Measurements from ENCODE around the gene ZNF785.
"Not testable (repeated sequence)": the region's sequence is repeated elsewhere in the genome, so short reads cannot be mapped to it uniquely, and the experiment has no call there.

The ZNF785 gene

DNA sequence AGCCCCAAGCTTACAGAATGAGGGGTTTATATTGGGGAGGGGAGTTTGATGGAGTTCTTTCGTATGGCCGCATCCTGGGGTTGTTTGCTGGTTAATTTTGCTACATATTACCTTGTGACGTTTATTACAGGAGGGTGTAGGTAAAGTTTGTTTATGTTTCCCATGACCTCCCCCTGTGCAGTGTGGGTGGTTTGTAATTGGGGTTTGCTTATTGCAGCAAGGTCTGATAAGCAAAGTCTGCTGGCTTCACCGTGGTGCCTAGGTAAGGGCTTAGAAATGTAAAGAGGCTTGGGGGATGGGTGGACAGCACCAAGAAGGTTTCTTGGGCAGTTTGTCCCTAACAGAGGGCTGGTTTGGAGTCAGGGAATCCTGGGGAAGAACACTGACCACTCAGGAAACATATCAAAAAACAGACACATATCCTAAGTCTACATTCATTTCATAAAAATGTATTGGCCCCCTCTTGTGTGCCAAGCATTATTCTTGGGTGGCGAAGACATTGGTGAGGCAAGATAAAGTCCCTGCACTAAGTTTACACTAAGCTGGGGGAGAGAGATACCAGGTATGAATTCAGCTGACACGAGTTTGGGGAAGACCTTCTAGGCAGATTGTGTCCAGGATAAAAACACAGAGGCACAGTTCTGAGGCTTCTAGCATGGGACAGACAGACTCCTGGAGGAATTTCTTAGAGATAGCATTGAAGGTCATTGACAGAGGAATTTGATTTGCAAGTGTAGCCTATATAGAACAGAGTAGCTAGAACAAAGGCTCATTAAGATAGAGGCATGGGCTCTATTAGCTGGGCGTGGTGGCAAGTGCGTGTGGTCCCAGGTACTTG, 36.9 kb downstream of the ZNF785 start:
- DNase-seq (ENCODE audit: low read depth): no peak
- no peak overlapping the region for H3K4me3 ChIP-seq (ENCODE audit: low read length)
- TF ChIP-seq, protein P1, sequence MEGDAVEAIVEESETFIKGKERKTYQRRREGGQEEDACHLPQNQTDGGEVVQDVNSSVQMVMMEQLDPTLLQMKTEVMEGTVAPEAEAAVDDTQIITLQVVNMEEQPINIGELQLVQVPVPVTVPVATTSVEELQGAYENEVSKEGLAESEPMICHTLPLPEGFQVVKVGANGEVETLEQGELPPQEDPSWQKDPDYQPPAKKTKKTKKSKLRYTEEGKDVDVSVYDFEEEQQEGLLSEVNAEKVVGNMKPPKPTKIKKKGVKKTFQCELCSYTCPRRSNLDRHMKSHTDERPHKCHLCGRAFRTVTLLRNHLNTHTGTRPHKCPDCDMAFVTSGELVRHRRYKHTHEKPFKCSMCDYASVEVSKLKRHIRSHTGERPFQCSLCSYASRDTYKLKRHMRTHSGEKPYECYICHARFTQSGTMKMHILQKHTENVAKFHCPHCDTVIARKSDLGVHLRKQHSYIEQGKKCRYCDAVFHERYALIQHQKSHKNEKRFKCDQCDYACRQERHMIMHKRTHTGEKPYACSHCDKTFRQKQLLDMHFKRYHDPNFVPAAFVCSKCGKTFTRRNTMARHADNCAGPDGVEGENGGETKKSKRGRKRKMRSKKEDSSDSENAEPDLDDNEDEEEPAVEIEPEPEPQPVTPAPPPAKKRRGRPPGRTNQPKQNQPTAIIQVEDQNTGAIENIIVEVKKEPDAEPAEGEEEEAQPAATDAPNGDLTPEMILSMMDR (conservative IDR thresholded peaks at IDR 0.05; ENCODE audit: low read length): no peak

DNA sequence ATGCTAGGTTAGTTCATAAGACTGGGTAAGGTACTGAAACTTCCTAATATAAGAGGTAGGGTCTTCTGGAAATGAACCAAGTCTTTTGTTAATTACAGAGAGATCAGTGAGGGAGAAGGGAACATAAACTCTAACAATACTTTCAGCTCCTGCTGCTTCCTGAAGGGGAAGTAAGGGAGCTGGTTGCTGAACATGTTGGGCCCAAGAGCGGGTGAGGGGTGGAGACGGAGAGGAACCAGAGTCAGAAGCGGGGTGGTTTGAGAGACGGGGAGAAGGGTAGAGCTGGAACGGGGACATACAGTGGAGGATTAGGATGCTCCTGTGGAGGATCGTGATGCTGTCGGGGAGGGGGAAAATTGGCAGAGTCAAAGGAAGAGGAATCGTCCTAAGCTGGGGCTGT, 39.4 kb downstream of the ZNF785 start:
- TF ChIP-seq, protein P1 (conservative IDR thresholded peaks at IDR 0.05; ENCODE audit: low read length): no peak
- H3K4me3 ChIP-seq (ENCODE audit: low read length): no peak overlapping the region
- DNase-seq (ENCODE audit: low read depth): no peak

DNA sequence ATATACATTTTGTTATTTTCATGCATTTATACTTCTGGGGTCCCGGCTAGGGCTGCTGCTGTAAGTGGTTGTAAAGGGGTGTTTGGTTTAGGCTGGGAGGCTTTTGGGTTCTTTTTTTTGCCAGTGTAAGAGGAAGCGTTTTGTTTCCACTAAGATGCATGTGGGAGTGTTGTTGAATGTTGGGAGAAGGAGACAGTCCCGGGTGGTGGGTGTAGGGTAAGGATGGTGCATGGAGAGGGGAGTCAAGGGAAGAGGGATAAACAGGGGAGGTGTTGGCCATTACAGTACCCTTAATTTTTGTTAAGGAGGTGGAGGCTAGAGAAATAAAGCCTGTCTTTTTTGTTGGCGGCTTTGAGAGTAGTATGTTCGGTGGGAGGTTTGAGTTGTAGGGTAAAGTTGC, 42.4 kb downstream of the ZNF785 start:
- no peak for DNase-seq (ENCODE audit: low read depth)

DNA sequence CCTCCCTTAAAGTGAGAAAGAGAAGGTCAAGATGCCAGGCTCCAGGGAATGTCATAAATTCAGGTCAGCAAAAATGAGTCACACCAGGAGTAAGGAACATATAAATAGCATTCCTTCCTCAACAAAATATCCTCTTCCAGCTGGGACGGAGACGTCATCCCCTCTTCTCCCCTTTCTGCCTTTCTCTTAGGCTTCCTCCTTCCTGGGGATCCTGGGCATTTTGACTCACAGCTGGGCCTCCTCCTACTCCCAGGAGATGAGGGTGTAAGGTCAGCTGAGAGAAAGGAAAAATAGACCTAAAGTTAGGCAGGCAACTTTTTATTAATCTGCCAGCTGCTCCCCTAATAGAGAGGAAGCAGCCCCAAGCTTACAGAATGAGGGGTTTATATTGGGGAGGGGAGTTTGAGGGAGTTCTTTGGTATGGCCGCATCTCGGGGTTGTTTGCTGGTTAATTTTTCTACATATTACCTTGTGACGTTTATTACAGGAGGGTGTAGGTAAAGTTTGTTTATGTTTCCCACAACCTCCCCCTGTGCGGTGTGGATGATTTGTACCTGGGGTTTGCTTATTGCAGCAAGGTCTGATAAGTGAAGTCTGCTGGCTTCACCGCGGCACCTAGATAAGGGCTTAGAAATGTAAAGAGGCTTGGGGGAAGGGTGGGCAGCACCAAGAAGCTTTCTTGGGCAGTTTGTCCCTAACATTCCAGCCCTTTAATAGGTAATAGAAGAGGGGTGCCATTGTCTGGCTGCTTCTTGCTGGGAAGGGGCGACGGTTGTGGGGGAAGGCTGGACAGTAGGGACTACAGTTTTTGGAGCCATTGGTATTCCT, 43.8 kb downstream of the ZNF785 start:
- TF ChIP-seq, protein P1 (conservative IDR thresholded peaks at IDR 0.05; ENCODE audit: low read length): no peak
- no peak overlapping the region for H3K4me3 ChIP-seq (ENCODE audit: low read length)
- peak; percentile 42 for DNase-seq (ENCODE audit: low read depth)

More for the DNA sequence above, 42.4 kb downstream of the ZNF785 start:
- TF ChIP-seq, protein P1 (conservative IDR thresholded peaks at IDR 0.05; ENCODE audit: low read length): no peak
- no peak overlapping the region for H3K4me3 ChIP-seq (ENCODE audit: low read length)

DNA sequence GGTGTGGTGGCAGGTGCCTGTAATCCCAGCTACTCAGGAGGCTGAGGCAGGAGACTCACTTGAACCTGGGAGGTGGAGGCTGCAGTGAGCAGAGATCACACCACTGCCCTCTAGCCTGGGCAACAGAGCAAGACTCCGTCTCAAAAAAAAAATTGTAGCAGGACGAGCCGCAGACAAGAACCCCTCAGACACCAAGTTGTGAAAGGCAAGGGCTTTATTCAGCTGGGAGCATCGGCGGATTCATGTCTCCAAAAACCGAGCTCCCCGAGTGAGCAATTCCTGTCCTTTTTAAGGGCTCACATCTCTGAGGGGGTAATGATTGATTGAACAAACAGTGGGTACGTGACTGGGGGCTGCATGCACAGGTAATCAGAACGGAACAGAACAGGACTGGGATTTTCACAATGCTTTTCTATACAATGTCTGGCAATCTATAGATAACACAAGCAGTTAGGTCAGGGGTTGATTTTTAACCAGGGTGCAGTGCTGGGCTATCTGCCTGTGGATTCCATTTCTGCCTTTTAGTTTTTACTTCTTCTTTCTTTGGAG, 44.5 kb downstream of the ZNF785 start:
- DNase-seq (ENCODE audit: low read depth); H3K4me3 ChIP-seq (ENCODE audit: low read length): not testable (repeated sequence)

DNA sequence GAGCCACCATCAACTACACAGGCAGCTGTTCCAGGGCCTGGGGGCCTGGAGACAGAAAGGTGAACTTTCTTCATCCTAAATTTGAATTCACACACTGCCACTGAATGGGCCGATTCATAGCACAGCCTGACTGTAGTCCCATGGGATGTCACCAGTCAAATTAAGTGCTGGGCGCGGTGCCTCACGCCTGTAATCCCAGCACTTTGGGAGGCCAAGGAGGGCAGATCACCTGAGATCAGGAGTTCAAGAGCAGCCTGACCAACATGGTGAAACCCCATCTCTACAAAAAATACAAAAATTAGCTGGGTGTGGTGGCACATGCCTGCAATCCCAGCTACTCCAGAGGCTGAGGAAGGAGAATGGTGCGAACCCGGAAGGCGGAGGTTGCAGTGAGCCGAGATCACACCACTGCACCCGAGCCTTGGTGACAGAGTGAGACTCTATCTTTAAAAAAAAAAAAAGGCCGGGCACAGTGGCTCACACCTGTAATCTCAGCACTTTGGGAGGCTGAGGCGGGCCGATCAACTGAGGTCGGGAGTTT, 45.4 kb downstream of the ZNF785 start:
- H3K4me3 ChIP-seq (ENCODE audit: low read length): not testable (repeated sequence)

DNA sequence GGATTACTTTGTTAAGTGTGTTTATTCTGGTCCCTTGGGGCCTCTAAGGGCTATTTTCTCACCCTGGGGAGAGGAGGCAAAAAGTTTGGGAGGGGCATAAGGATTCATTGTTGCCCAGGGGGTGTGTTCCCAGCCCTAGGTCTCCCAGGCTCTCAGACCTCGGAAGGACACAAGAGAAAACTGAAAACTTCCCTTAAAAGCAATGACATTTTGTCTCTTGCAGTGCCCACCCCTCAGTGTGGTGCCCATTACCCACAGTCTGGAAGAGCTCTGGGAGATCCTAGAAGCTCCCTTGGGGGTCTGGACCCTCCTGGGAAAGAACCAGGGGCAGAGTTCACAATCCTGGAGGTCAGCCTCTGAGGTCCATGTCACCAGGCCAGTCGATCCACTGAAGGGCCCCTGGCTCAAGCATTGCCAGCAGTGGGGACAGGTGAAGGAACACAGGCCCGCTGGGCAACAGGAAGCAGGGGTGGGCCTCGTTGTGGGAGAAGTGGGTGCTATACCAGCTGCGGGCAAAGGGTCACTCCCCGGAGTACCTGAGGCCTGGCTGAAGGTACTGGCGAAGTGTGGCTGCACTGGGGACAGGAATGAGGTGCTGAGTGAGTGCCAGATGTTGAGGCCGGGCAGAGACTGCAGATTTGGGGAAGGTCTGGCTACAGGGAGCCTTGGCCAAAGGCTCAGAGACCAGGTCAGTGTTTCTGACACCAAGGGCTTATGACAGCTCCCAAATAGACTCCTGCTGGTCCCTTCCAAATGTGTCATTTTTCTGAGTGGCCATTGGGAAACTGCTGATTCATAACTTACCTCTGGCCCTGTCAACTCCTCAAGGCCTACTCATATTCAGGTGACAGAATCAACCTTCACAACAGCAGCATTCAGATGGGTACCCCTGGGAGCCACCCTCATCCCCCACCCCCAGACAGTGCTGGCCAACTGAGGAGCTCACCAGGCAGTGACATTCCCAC, 46.2 kb downstream of the ZNF785 start:
- DNase-seq (ENCODE audit: low read depth): no peak
- TF ChIP-seq, protein P1 (conservative IDR thresholded peaks at IDR 0.05; ENCODE audit: low read length): no peak
- no peak overlapping the region for H3K4me3 ChIP-seq (ENCODE audit: low read length)

More for the DNA sequence above, 45.4 kb downstream of the ZNF785 start:
- DNase-seq (ENCODE audit: low read depth): not testable (repeated sequence)

DNA sequence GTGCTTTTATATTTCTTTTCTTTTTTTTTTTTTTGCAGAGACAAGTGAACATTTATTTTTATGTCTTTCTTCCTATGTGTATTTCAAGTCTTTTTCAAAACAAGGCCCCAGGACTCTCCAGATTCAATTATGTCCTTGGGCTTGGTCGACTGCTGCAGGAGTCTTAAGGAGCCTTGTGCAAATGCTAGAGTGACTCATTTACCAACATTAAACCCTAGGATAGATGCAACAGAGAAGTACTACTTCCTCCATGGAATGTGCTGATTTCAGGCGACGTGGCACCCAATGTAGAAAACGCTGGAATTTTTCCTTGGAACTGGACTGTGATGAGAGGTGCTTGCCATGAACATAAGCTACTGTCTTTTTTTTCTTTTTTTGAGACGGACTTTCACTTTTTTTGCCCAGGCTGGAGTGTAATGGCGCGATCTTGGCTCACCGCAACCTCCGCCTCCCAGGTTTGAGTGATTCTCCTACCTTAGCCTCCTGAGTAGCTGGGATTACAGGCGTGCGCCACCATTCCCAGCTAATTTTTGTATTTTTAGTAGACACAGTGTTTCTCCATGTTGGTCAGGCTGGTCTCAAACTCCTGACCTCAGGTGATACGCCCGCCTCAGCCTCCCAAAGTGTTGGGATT, 49.0 kb downstream of the ZNF785 start:
- H3K4me3 ChIP-seq (ENCODE audit: low read length); DNase-seq (ENCODE audit: low read depth): not testable (repeated sequence)

All from AG10803 (cell line).